PC-3 (cell line): ENCODE results near the gene ADGRD1. TPM values are rescaled to one million over a fixed set of nuclear protein-coding genes. Genes with fewer than 3 reads are reported as not detected.

ENCODE experiments used
- ATAC-seq: fragments of 200-7000 bp; cut with Tn5 transposase; 2 replicates; pipeline ENCODE4 v1.9.1; 2020; ENCODE audit warnings: mild to moderate bottlenecking, moderate library complexity
- BruUV-seq: library from RNA; stranded (reverse); fragments of 400-500 nt; replicated peaks from 2 replicates; lab custom pipeline; 2021; lab: Mats Ljungman, UMichigan
- CTCF ChIA-PET: fragments of 300-600 bp; sonication (Branson Sonifier 250); formaldehyde crosslinking; loops from one replicate; lab custom pipeline; 2022; ENCODE audit warnings: antibody characterized with exemption; lab: Charles Lee
- POLR2A ChIA-PET: fragments of 300-600 bp; sonication (Branson Sonifier 250); formaldehyde crosslinking; loops from one replicate; lab custom pipeline; 2022; ENCODE audit warnings: antibody characterized with exemption; ENCODE audit not compliant: unreplicated experiment; lab: Charles Lee
- DNase-seq: peaks from one replicate; pipeline ENCODE4 v3.0.0-alpha.2; 2015
- H2AFZ ChIP-seq: fragments of 300-600 bp; sonication (generic); 2 replicates; pipeline ENCODE4 v1.6.0; 2016; ENCODE audit warnings: antibody characterized with exemption, low read length
- H3F3A ChIP-seq: fragments of 300-600 bp; sonication (generic); one replicate; pipeline ENCODE4 v1.6.0; 2017; ENCODE audit warnings: antibody characterized with exemption, low read length, control low read depth, mild to moderate bottlenecking; ENCODE audit not compliant: unreplicated experiment
- H3K27ac ChIP-seq: fragments of 300-600 bp; sonication (generic); 2 replicates; pipeline ENCODE4 v1.5.1; 2016; ENCODE audit warnings: mild to moderate bottlenecking, low read length
- H3K27me3 ChIP-seq: fragments of 300-600 bp; sonication (generic); 2 replicates; pipeline ENCODE4 v1.6.1; 2016; ENCODE audit warnings: low read length, mixed read lengths
- H3K36me3 ChIP-seq: fragments of 300-600 bp; sonication (generic); 2 replicates; pipeline ENCODE4 v1.6.1; 2016; ENCODE audit warnings: low read depth, mixed run types, low read length, mixed read lengths
- H3K4me1 ChIP-seq: fragments of 300-600 bp; sonication (generic); 2 replicates; pipeline ENCODE4 v1.5.1; 2016; ENCODE audit warnings: low read length; ENCODE audit not compliant: insufficient read depth
- H3K4me2 ChIP-seq: fragments of 300-600 bp; sonication (generic); 2 replicates; pipeline ENCODE4 v1.6.0; 2016; ENCODE audit warnings: low read length
- H3K4me3 ChIP-seq: fragments of 300-600 bp; sonication (generic); 2 replicates; pipeline ENCODE4 v1.5.1; 2016; ENCODE audit warnings: mild to moderate bottlenecking, low read length, mixed read lengths
- H3K79me2 ChIP-seq: fragments of 300-600 bp; sonication (generic); 2 replicates; pipeline ENCODE4 v1.6.1; 2017; ENCODE audit warnings: low read length, mixed read lengths
- H3K9ac ChIP-seq: fragments of 300-600 bp; sonication (generic); 2 replicates; pipeline ENCODE4 v1.6.0; 2016; ENCODE audit warnings: mild to moderate bottlenecking, low read length
- H3K9me2 ChIP-seq: fragments of 300-600 bp; sonication (generic); replicated peaks from 2 replicates; pipeline ENCODE4 v1.6.1; 2016; ENCODE audit warnings: mixed run types, low read length, mixed read lengths
- H3K9me3 ChIP-seq: fragments of 300-600 bp; sonication (generic); 2 replicates; pipeline ENCODE4 v1.6.1; 2016; ENCODE audit warnings: low read length, mixed read lengths
- H4K20me1 ChIP-seq: fragments of 300-600 bp; sonication (generic); 2 replicates; pipeline ENCODE4 v1.6.1; 2016; ENCODE audit warnings: low read length, mixed read lengths
- CTCF ChIP-seq: fragments of 300-600 bp; sonication (generic); conservative IDR thresholded peaks from 2 replicates; pipeline ENCODE4 v1.5.1; 2017; ENCODE audit warnings: antibody characterized with exemption, low read depth, mild to moderate bottlenecking, low read length
- EZH2 ChIP-seq: fragments of 300-600 bp; sonication (generic); IDR thresholded peaks from one replicate; pipeline ENCODE4 v1.6.1; 2017; ENCODE audit warnings: antibody characterized with exemption, mild to moderate bottlenecking, low read length; ENCODE audit not compliant: unreplicated experiment
- EZH2phosphoT487 ChIP-seq: fragments of 300-600 bp; sonication (generic); IDR thresholded peaks from 2 replicates; pipeline ENCODE4 v1.6.1; 2018; ENCODE audit warnings: mild to moderate bottlenecking, antibody characterized with exemption, low read length, borderline replicate concordance
- intact Hi-C: fragments of 100-400 bp; cut with micrococcal nuclease; formaldehyde crosslinking; loops from 2 replicates; pipeline ENCODE4 v1.9.0; 2023
- total RNA-seq: library from RNA; depleted of rRNA; stranded (reverse); fragments of >200 nt; gene quantifications from 2 replicates; pipeline ENCODE4 v1.2.3, GENCODE V29; 2014

ADGRD1 gene
- total RNA-seq, 1 experiment from 2014 or later: 0.18 TPM

- H4K20me1 ChIP-seq: no peaks in the 10 kb centered on the region
- no peaks in the 10 kb centered on the region for H3K9me2 ChIP-seq
- H3K36me3 ChIP-seq: no peaks in the 10 kb centered on the region
- H3K79me2 ChIP-seq: no peaks in the 10 kb centered on the region
- no peak overlapping the region for H2AFZ ChIP-seq
- POLR2A ChIA-PET: no interaction called here
- H3F3A ChIP-seq: no peaks in the 10 kb centered on the region
- H3K27ac ChIP-seq: no peak overlapping the region
- H3K4me3 ChIP-seq: no peak overlapping the region
- ATAC-seq: no peak
- no TSS peak for BruUV-seq
- H3K9ac ChIP-seq: no peak overlapping the region
- intact Hi-C loops: no loop called here
- no peaks in the 10 kb centered on the region for H3K9me3 ChIP-seq
- TF ChIP-seq EZH2phosphoT487 (no peak), CTCF (no peak), EZH2 (no peak)
- no peaks in the 10 kb centered on the region for H3K4me1 ChIP-seq
- H3K4me2 ChIP-seq: no peak overlapping the region
- peaks cover 87% of the 10 kb centered on the region for H3K27me3 ChIP-seq
- CTCF ChIA-PET: no interaction called here
- DNase-seq: no peak
Measured at GRCh38 chr12:131077931-131078391, 124.3 kb downstream of the ADGRD1 start.

- Histone ChIP-seq H4K20me1 (no peaks in the 10 kb centered on the region), H3K36me3 (no peaks in the 10 kb centered on the region), H3K9me2 (no peaks in the 10 kb centered on the region), H3K4me2 (no peak overlapping the region), H3K9ac (no peak overlapping the region), H3K4me1 (no peaks in the 10 kb centered on the region), H2AFZ (no peak overlapping the region), H3F3A (no peaks in the 10 kb centered on the region), H3K27me3 (peaks cover 88% of the 10 kb centered on the region), H3K4me3 (no peak overlapping the region), H3K79me2 (no peaks in the 10 kb centered on the region), H3K27ac (no peak overlapping the region), H3K9me3 (no peaks in the 10 kb centered on the region)
- DNase-seq (no peak), ATAC-seq (no peak)
- BruUV-seq: no TSS peak
- ChIA-PET CTCF (no interaction called here), POLR2A (no interaction called here)
- intact Hi-C loops: no loop called here
- no peak for TF ChIP-seq EZH2phosphoT487
- no peak for TF ChIP-seq CTCF
- no peak for TF ChIP-seq EZH2
Measured at GRCh38 chr12:131082290-131083194, 128.8 kb downstream of the ADGRD1 start.
